Measurements from ENCODE around the gene LYSMD4. TPM values are rescaled to one million over a fixed set of nuclear protein-coding genes. Genes with fewer than 3 reads are reported as not detected.

The LYSMD4 gene
- total and polyA plus RNA-seq, 2 donors (not counting 1 experiment from before 2014, with no cell fraction given), result 9.7 to 10.3 TPM

DNA sequence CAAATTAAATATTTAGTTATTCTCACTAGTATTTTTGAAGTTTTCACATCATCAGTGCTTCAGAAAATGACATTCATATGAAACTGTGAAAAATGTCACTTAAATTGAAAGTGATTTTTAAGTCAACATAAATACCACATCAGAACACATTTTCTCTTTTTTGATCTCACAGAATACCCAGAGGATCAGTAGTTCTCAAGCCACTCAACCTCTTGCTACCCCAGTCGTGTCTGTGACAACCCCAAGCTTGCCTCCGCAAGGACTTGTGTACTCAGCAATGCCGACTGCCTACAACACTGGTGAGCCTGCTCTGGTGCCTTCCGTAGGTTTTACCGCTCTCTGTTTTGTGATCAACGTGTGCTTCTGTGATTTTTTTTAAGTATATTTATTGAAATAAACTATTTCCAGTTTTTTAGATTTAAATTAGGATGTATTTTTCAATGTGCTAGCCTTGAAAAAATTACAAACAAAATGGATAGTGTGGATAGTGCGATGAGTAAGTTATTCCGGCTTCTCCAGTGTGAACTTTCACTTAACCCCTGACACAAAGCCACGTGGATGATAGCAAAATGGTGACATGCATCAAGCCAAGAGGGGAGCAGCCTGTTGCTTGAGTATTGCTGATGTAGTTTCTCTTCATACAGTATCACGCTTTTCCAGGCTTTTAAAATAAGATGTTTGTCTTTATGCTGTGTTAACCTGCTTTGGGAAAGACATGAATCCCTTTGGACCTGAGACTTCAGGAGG is 26.5 kb downstream of the LYSMD4 start:
- DNase-seq, result no peak
- H2AFZ ChIP-seq (ENCODE audit: insufficient read depth, low read depth, low read length, poor library complexity, severe bottlenecking), result no peak overlapping the region
- POLR2A ChIA-PET, result no interaction called here
- H3K36me3 ChIP-seq (replicated peaks in 1 of 2; ENCODE audit: control extremely low read depth in 1 of 2, control insufficient read depth in 1 of 2, extremely low read depth in 1 of 2, insufficient read depth in 2 of 2, low read length in 1 of 2), result peaks cover 10 to 48% of the 10 kb centered on the region in 2 experiments
- no peak overlapping the region for H3K9ac ChIP-seq (ENCODE audit: low read length)
- H3K27me3 ChIP-seq (replicated peaks in 1 of 4; ENCODE audit: control extremely low read depth in 1 of 4, control insufficient read depth in 3 of 4, insufficient read depth in 4 of 4, low read length in 3 of 4), result no peaks in the 10 kb centered on the region
- Mint-ChIP-seq H3K4me1 (peaks cover 26% of the 10 kb centered on the region), H3K4me3 (no peak overlapping the region), H3K27me3 (no peaks in the 10 kb centered on the region), H3K9me3 (ENCODE audit: insufficient read depth) (no peaks in the 10 kb centered on the region), H3K27ac (no peak overlapping the region)
- WGBS (ENCODE audit: insufficient coverage), result 71% methylated on average over 3 of the region's 10 CpGs
- H3K4me1 ChIP-seq (ENCODE audit: control insufficient read depth in 2 of 2, insufficient read depth in 2 of 2, low read length in 2 of 2), result peaks cover 15 to 18% of the 10 kb centered on the region in 2 donors
- peaks cover 4% of the 10 kb centered on the region for H3K79me2 ChIP-seq (ENCODE audit: control insufficient read depth, insufficient read depth, low read length)
- TF ChIP-seq, protein P1, sequence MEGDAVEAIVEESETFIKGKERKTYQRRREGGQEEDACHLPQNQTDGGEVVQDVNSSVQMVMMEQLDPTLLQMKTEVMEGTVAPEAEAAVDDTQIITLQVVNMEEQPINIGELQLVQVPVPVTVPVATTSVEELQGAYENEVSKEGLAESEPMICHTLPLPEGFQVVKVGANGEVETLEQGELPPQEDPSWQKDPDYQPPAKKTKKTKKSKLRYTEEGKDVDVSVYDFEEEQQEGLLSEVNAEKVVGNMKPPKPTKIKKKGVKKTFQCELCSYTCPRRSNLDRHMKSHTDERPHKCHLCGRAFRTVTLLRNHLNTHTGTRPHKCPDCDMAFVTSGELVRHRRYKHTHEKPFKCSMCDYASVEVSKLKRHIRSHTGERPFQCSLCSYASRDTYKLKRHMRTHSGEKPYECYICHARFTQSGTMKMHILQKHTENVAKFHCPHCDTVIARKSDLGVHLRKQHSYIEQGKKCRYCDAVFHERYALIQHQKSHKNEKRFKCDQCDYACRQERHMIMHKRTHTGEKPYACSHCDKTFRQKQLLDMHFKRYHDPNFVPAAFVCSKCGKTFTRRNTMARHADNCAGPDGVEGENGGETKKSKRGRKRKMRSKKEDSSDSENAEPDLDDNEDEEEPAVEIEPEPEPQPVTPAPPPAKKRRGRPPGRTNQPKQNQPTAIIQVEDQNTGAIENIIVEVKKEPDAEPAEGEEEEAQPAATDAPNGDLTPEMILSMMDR (IDR thresholded peaks at IDR 0.05), result no peak
- TF ChIP-seq EZH2 (IDR thresholded peaks at IDR 0.05; ENCODE audit: borderline replicate concordance, insufficient read depth, low read depth, low read length, poor library complexity, severe bottlenecking), result no peak
- ATAC-seq (ENCODE audit: low read depth), result no peak
- intact Hi-C loops (cut with micrococcal nuclease), result no loop called here
- H3K9me3 ChIP-seq (ENCODE audit: control extremely low read depth in 1 of 3, control insufficient read depth in 2 of 3, insufficient read depth in 1 of 3, low read length in 2 of 3), result no peaks in the 10 kb centered on the region
- no peak overlapping the region for H3K4me2 ChIP-seq (replicated peaks; ENCODE audit: low read depth, low read length, poor library complexity, severe bottlenecking)
- CTCF ChIA-PET, result interaction anchor here (1.8 to 3.0 kb wide), 2 partner anchors 420 to 434 kb away, joined by 11 to 25 read pairs; no protein-coding TSS in a partner anchor
- H3K4me3 ChIP-seq (ENCODE audit: control extremely low read depth in 1 of 5, extremely low read depth in 1 of 5, insufficient read depth in 1 of 5, low read depth in 2 of 5, low read length in 4 of 5), result no peak overlapping the region
- H4K20me1 ChIP-seq (ENCODE audit: control insufficient read depth, insufficient read depth, low read length, poor library complexity, severe bottlenecking), result no peaks in the 10 kb centered on the region
- H3K27ac ChIP-seq (ENCODE audit: low read length in 2 of 2), result no peak overlapping the region

DNA sequence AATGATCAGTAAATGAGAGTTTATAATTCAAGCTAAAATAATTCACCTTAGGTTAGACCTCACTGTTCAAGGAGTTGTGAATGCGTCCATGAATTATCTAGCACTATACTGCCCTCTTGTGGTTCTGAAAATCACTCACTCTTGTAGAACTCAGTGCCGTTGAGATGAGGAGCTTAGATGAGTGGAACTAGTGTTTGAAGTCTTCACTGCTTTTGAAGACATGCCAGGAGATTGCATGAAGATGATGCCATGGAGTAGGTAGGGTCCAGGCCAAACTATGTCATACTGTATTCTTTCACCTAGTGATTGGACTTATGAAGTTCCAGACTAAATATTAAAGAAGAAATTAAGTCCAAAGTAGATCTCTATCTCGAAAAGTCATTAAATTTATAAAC is 28.8 kb downstream of the LYSMD4 start:
- no peak overlapping the region for H2AFZ ChIP-seq (ENCODE audit: insufficient read depth, low read depth, low read length, poor library complexity, severe bottlenecking)
- H3K9me3 Mint-ChIP-seq (ENCODE audit: insufficient read depth), result no peaks in the 10 kb centered on the region
- H3K4me1 ChIP-seq (ENCODE audit: control insufficient read depth in 2 of 2, insufficient read depth in 2 of 2, low read length in 2 of 2), result peaks cover 15 to 18% of the 10 kb centered on the region in 2 donors
- H3K27me3 Mint-ChIP-seq, result no peaks in the 10 kb centered on the region
- DNase-seq (peak; percentile 87), ATAC-seq (ENCODE audit: low read depth) (peak; percentile 80)
- H4K20me1 ChIP-seq (ENCODE audit: control insufficient read depth, insufficient read depth, low read length, poor library complexity, severe bottlenecking), result no peaks in the 10 kb centered on the region
- H3K27ac ChIP-seq (ENCODE audit: low read length in 2 of 2), result peak overlapping the region in 1 of 2 donors; percentile 91
- H3K4me2 ChIP-seq (replicated peaks; ENCODE audit: low read depth, low read length, poor library complexity, severe bottlenecking), result peak overlapping the region; percentile 41
- WGBS (ENCODE audit: insufficient coverage), result no CpG with 5 or more reads among the region's 3 CpGs
- H3K4me3 ChIP-seq (ENCODE audit: control extremely low read depth in 1 of 5, extremely low read depth in 1 of 5, insufficient read depth in 1 of 5, low read depth in 2 of 5, low read length in 4 of 5), result no peak overlapping the region
- intact Hi-C loops (cut with micrococcal nuclease), result loop anchor here (1.0 to 5.0 kb wide), 9 partner anchors 28 to 602 kb away; partner anchors contain the start of genes LYSMD4 and MEF2A
- H3K79me2 ChIP-seq (ENCODE audit: control insufficient read depth, insufficient read depth, low read length), result peaks cover 4% of the 10 kb centered on the region
- no peak overlapping the region for H3K27ac Mint-ChIP-seq
- peaks cover 4 to 27% of the 10 kb centered on the region in 2 experiments for H3K36me3 ChIP-seq (replicated peaks in 1 of 2; ENCODE audit: control extremely low read depth in 1 of 2, control insufficient read depth in 1 of 2, extremely low read depth in 1 of 2, insufficient read depth in 2 of 2, low read length in 1 of 2)
- no peaks in the 10 kb centered on the region for H3K27me3 ChIP-seq (replicated peaks in 1 of 4; ENCODE audit: control extremely low read depth in 1 of 4, control insufficient read depth in 3 of 4, insufficient read depth in 4 of 4, low read length in 3 of 4)
- no peaks in the 10 kb centered on the region for H3K9me3 ChIP-seq (ENCODE audit: control extremely low read depth in 1 of 3, control insufficient read depth in 2 of 3, insufficient read depth in 1 of 3, low read length in 2 of 3)
- no peak overlapping the region for H3K4me3 Mint-ChIP-seq
- CTCF ChIA-PET, result interaction anchor here (0.6 to 6.3 kb wide), 101 partner anchors 9 to 925 kb away, joined by 3 to 199 read pairs (median 5); partner anchors contain the start of genes LRRC28, LYSMD4 and MEF2A
- TF ChIP-seq EZH2 (IDR thresholded peaks at IDR 0.05; ENCODE audit: borderline replicate concordance, insufficient read depth, low read depth, low read length, poor library complexity, severe bottlenecking), result no peak
- TF ChIP-seq, protein P1 (IDR thresholded peaks at IDR 0.05), result peak; percentile 76
- peaks cover 28% of the 10 kb centered on the region for H3K4me1 Mint-ChIP-seq
- POLR2A ChIA-PET, result interaction anchor here (1.3 to 1.8 kb wide), 2 partner anchors 29 to 431 kb away, joined by 6 to 7 read pairs; partner anchors contain the start of gene LYSMD4
- H3K9ac ChIP-seq (ENCODE audit: low read length), result peak overlapping the region; percentile 31
